MV-4-11 (cell line): ENCODE measurements around the gene SLC26A2.

Experiments used
- DNase-seq: peaks from one replicate; lab custom pipeline; 2025; lab: John Stamatoyannopoulos, UW

The SLC26A2 gene

DNA sequence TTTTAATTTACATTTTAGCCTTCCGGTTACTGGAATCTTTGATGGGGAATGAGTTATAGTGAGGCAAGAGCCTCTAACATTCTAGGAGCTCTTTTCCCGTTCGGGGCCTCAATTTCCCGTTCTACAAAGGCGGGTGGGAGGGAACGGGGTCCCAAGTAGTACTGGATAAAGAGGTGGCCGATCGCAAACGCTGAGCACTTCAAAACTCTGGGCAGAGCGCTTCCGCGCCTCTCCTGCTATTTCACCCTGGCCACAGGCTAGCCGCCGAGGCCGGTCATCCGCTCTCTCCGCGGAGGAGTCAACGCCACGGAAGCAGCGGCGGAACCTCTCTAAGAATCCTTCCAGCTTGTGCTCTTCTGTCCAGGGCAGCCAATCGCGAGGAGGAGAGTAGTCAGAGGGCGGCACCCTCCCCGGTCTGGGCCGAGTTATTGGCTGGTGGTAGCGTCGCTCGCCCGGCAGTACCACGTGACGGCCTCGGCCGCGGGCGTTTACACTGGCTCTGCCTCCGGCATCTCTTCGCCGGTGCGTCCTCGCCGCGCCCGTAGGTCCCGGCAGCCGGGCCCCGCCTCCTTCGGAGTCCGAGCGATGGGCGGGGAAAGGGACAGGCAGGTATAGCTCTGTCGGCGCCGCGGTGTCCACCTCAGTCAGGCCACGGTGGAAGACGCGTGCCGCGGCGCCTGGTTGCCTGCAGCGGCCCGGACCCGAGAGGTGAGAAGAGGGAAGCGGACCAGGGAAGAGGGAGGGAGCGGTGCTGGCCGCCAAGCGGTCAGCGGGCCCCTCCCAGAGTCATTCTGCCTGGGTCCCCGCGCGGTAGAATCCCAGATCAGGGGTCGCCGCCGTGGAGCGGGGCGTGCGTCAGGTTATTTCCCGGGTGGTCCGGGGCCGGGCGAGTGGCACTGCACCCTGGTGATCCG lies at the start of gene SLC26A2:
Gene SLC26A2 (plus strand): TSS at position 487 of the 914 bp plus-strand sequence. CDS start 16,895 bp downstream, outside the sequence.
- DNase-seq, result peak; percentile 96

DNA sequence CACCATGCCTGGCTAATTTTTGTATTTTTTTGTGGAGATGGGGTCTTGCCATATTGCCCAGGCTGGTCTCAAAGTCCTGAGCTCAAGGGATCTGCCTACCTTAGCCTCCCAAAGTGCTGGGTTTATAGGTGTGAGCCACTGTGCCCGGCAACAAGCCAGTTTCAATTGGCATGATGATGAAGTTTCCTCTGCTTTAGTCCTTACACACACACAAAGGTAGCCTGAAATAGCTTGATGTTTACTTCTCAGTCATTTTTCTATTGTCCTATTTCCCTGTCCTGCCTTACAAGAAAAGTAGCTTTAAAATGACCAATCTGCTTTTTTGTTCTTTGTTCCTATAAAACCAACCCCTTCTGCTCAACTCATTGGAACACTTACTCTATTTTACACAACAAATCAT lies 49.5 kb upstream of the SLC26A2 start:
- no peak for DNase-seq

DNA sequence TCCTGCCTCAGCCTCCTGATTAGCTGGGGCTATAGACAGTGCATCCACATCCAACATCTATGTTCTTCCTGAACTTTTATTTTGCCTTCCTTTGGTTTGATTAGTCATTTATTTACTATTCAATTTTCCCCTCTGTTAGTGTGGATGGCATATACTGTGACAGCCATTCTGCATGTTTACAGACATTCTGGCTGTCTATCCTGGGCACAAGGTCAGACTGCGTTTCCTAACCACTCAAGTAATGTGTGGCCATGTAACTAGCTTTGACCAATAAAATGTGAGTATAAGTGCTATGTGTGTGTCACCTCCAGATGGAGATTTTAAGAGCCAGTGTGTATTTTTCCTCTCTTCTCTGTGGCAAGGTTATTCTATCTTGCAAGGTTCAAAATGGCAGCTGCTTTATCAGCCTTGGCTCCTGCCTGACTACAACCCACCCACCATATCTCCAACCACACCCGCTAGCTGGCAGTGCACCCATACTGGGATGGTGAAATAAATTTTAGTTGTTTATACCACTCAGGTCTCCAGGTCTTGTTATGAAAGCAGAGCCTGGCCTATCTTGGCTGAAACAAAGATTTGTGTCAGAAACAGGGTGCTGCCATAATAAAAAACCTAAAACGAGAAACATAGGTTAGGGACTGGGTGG lies 48.2 kb upstream of the SLC26A2 start:
- no peak for DNase-seq

- DNase-seq, result peak; percentile 8
Observed at GRCh38 chr5:149913436-149914419, 46.8 kb upstream of the SLC26A2 start.

- DNase-seq, result no peak
Observed at GRCh38 chr5:149915392-149916260, 44.9 kb upstream of the SLC26A2 start.

DNA sequence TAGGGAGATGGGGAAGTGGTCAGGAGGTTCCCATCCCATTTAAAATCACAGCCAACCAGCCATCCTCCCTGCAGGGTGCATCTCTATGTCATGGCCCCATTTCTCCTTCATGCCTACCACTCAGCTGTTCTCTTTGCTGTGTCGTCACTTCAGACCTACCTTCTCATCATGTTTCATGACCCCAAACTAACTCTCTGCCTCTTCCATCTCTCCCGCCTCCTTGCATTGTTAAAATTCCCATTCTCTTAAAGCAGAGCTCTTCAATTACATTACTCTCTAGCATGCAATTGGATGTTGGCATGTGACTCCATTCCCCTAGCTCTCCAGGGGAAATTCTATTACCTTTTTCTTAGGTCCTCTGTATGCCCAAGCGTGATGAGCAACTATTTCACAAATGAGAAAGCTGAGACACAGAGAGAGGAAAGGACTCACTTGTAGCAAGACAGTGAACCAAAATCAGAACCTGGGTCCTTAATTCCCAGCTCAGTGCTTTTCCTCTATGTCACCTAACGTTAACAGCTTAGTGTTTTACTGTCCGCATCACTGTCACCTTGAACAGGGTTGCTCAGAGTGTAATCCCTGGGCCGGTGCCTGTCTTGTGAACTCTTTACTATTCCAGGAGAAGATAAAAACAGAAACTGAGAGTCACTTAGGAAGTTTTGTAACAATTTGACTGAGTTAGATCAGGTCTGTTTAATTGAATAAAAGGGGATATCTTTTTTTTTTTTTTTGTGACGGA lies 44.1 kb upstream of the SLC26A2 start:
- DNase-seq, result no peak

GRCh38 chr5:149917073-149917676 lies 43.4 kb upstream of the SLC26A2 start:
- no peak for DNase-seq

- no peak for DNase-seq
Observed at GRCh38 chr5:149921597-149921996, 39.0 kb upstream of the SLC26A2 start.

- no peak for DNase-seq
Observed at GRCh38 chr5:149922950-149923349, 37.6 kb upstream of the SLC26A2 start.

DNA sequence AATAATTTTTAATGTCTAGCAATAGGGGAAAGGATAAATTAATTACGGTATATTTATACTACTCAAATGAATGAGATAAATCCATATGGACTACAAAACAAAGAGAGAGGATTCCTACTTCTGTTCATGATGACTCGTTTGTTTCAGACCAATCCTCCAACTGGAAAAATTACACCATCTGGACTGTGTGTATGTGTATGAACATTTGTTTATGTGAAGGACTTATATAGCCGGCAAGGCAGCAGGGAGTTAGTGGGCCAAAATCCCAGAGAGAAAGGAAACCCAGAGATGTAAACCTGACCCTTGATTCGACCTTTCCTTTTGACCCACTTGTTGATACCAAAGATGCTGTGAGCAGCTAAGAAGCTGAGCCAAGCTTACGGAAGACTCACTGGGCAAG lies 36.1 kb upstream of the SLC26A2 start:
- DNase-seq, result no peak

DNA sequence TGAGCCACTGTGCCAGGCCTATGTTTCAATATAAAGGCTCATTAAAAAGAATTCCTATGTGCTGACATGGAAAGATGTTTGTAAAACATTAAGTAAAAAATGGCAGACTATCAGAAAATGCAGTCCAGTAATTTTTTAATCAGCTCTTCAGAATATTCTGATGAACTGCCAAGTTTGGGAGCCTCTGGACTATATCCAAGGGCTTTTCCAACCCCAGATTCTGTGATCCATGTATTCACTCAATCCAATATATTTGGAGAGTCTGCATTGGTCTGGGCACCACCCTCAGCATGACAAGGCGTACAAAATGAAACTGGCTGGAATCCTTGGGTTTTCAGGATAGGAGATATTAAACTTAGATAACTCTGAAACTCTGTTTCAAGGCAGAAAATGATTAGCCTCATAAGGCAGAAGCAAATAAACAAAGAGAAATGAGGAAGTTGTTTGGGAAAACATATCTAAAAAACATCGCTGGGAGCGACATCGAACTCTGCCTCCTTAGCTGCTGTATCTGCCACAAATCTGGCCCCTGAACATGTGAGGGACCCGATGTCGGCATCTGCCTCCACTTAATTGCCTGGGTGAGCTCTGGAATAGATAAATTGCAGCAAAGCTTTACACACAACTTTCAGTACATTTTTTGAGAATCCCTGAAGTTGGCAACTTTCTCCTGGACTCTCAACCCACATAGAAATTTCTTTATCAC lies 30.4 kb upstream of the SLC26A2 start:
- DNase-seq, result no peak

- DNase-seq, result no peak
Observed at GRCh38 chr5:149930749-149931574, 29.6 kb upstream of the SLC26A2 start.

DNA sequence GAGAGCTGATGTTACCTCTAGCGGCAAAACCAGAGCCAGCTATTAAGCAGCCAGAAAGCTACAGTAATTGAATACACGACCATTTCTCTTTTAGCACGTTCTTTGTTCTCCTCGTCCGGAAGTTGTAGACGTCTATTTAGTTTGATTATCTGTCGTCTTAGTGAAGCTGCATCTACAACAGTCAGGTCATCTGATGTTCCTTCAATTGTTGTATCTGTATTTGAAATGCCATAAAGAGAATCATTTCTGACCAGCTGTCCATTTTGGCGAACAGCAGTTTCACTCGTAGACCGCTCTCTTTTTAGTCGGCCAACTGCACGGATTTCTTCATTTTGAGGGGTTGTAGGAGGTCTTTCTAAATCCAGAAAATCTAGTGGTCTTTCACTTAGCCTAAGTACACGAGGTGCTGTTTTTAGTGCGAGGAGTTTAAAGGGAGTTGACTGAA lies 28.5 kb upstream of the SLC26A2 start:
- no peak for DNase-seq

DNA sequence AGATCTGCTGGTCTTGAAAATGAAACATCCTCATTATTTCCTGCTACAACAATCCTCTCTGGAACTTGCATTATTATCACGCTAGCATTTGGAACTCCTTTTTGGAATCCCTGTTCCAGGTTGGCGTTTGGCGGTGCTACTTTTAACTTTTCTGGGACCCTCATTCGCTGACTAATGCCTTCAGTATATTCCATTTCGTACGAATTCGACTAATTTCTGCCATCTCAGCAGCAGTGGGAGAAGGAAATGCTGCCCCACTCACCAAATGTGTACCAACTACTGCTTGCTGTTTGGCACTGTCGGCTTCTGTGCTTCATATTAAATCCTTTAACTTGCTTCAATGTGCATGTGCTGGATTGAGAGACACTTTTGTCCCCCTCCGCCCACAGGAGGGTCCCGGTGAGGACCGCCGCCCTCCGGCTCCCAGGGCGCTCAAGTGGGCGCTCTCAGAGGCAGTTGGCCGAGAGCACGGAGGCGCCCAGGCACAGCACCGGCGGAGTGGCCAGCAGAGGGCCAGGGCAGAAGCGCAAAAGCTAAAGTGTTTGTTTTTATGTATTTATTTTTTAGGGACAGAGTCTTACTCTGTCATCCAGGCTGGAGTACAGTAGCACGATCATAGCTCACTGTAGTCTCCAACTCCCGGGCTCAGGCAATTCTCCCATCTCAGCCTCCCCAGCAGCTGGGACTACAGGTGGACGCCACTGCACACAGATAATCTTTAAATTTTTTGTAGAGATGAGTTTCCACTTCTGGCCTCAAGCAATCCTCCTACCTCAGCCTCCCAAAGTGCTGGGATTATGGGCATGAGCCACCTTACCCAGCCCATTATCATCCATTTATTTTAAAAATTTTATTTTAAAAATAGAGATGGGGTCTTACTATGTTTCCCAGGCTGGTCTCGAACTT lies 27.9 kb upstream of the SLC26A2 start:
- DNase-seq, result no peak

- DNase-seq, result no peak
Observed at GRCh38 chr5:149935431-149935901, 25.1 kb upstream of the SLC26A2 start.

GRCh38 chr5:149936044-149936699 lies 24.4 kb upstream of the SLC26A2 start:
- no peak for DNase-seq

DNA sequence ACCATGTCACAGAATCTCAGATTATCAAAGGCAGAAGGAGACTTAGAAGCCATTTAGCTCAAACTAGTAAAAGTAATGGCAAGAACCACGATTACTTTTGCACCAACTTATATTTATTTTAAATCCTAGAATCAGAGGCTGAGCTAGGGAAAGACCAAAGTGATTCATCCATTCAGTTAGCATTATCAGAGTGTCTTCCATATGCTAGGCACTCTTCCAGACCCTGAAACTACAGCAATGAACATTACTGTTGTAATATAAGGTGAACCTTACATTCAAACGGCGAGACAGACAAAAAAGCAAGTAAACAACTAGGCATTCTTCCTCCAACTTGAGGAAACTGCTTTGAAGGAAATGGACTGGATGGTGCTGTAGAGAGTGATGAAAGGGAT lies 23.9 kb upstream of the SLC26A2 start:
- DNase-seq, result no peak
